Liver (tissue), 9 donors: ENCODE measurements around the gene ABRACL. TPM values are rescaled to one million over a fixed set of nuclear protein-coding genes. Genes with fewer than 3 reads are reported as not detected.

Source experiments
- DNase-seq: peaks from one replicate; pipeline ENCODE4 v3.0.0-alpha.2; 2017; ENCODE audit warnings: low spot score
- H3K27ac ChIP-seq, 2 donors: one replicate each; pipeline ENCODE4 v1.7.0; 2013; ENCODE audit warnings: inconsistent platforms in 2 of 2, low read length in 2 of 2, control low read depth in 1 of 2, low read depth in 1 of 2, mild to moderate bottlenecking in 1 of 2
- H3K27me3 ChIP-seq, 4 donors: one replicate each; pipeline versions ENCODE4 v1.6.1 to v1.7.0; 2013; ENCODE audit warnings: low read length in 3 of 4, inconsistent platforms in 1 of 4, mild to moderate bottlenecking in 1 of 4, moderate library complexity in 1 of 4; ENCODE audit not compliant: control insufficient read depth in 4 of 4, insufficient read depth in 4 of 4
- H3K36me3 ChIP-seq, 4 donors: one replicate each; pipeline versions ENCODE4 v1.6.1 to v1.7.0; 2013; ENCODE audit warnings: low read length in 3 of 4, mild to moderate bottlenecking in 3 of 4, low read depth in 1 of 4, moderate library complexity in 1 of 4; ENCODE audit not compliant: control insufficient read depth in 4 of 4, insufficient read depth in 3 of 4
- H3K4me1 ChIP-seq, 4 donors: one replicate each; pipeline versions ENCODE4 v1.6.1 to v1.7.0; 2013; ENCODE audit warnings: low read length in 3 of 4, mild to moderate bottlenecking in 3 of 4, moderate library complexity in 1 of 4; ENCODE audit not compliant: control insufficient read depth in 4 of 4, insufficient read depth in 4 of 4
- H3K4me3 ChIP-seq, 3 donors: one replicate each; pipeline versions ENCODE4 v1.6.1 to v1.7.0; 2013; ENCODE audit warnings: low read length in 3 of 3, control low read depth in 1 of 3, low read depth in 1 of 3, mild to moderate bottlenecking in 1 of 3
- H3K9ac ChIP-seq, 2 donors: one replicate each; pipeline ENCODE4 v1.7.0; 2013; ENCODE audit warnings: low read length in 2 of 2, mild to moderate bottlenecking in 2 of 2, moderate library complexity in 2 of 2, control low read depth in 1 of 2, low read depth in 1 of 2
- H3K9me3 ChIP-seq, 4 donors: one replicate each; pipeline versions ENCODE4 v1.6.1 to v1.7.0; 2013; ENCODE audit warnings: low read length in 3 of 4; ENCODE audit not compliant: control insufficient read depth in 4 of 4
- CTCF ChIP-seq: fragments of 150-350 bp; IDR thresholded peaks from 2 replicates; pipeline ENCODE4 v1.5.1; 2017; ENCODE audit warnings: improper control_type of control experiment, low read depth, low read length; ENCODE audit not compliant: missing input control
- EGR1 ChIP-seq, 2 donors: IDR thresholded peaks; 2 replicates each; pipeline ENCODE4 v1.6.1; 2016 to 2018; ENCODE audit warnings: antibody characterized with exemption in 2 of 2, low read depth in 2 of 2
- FOXA2 ChIP-seq: IDR thresholded peaks from 2 replicates; pipeline ENCODE4 v1.6.1; 2016; ENCODE audit warnings: antibody characterized with exemption
- GABPA ChIP-seq, 2 donors: IDR thresholded peaks in 1 of 2; conservative IDR thresholded peaks in 1 of 2; 2 replicates each; pipeline ENCODE4 v1.6.1; 2016; ENCODE audit warnings: antibody characterized with exemption in 2 of 2, mild to moderate bottlenecking in 1 of 2, moderate library complexity in 1 of 2
- HNF4G ChIP-seq: IDR thresholded peaks from 2 replicates; pipeline ENCODE4 v1.6.1; 2016; ENCODE audit warnings: antibody characterized with exemption
- RAD21 ChIP-seq, 2 donors: IDR thresholded peaks; 2 replicates each; pipeline ENCODE4 v1.6.1; 2016; ENCODE audit warnings: antibody characterized with exemption in 2 of 2, mild to moderate bottlenecking in 2 of 2
- REST ChIP-seq: IDR thresholded peaks from 2 replicates; pipeline ENCODE4 v1.6.1; 2016; ENCODE audit warnings: antibody characterized with exemption, mild to moderate bottlenecking
- SP1 ChIP-seq: IDR thresholded peaks from 2 replicates; pipeline ENCODE4 v1.6.1; 2018; ENCODE audit warnings: antibody characterized with exemption, mild to moderate bottlenecking
- TAF1 ChIP-seq: conservative IDR thresholded peaks from 2 replicates; pipeline ENCODE4 v1.6.1; 2016; ENCODE audit warnings: antibody characterized with exemption, mild to moderate bottlenecking
- YY1 ChIP-seq: IDR thresholded peaks from 2 replicates; pipeline ENCODE4 v1.6.1; 2016; ENCODE audit warnings: antibody characterized with exemption, mild to moderate bottlenecking
- ZBTB33 ChIP-seq: IDR thresholded peaks from 2 replicates; pipeline ENCODE4 v1.6.1; 2016; ENCODE audit warnings: antibody characterized with exemption
- WGBS: extraction: QIAGEN DNeasy Blood & Tissue Kit; methylation state at CpG from one replicate; pipeline ENCODE4 v1.1.7; 2013; 5-methylcytosine and 5-hydroxymethylcytosine counted together
- polyA plus RNA-seq, 2 donors: library from polyadenylated mRNA; stranded (reverse) in 1 of 2; unstranded in 1 of 2; fragments of 200-250 nt in 1 of 2; fragments of >200 nt in 1 of 2; fragmentation: Nextera tagmentation in 1 of 2; extraction: Ambion mirVana in 1 of 2; gene quantifications; one replicate each; pipeline versions ENCODE4 v1.2.1 to v1.2.3, GENCODE V29; 2013 to 2015
- total RNA-seq, 2 donors: library from RNA; depleted of rRNA; stranded (reverse); fragments of >200 nt; gene quantifications; one replicate each; pipeline ENCODE4 v1.2.3, GENCODE V29; 2014
- TF ChIP-seq, protein P1 (sequence below): IDR thresholded peaks from 2 replicates; pipeline ENCODE4 v1.6.1; 2016; ENCODE audit warnings: antibody characterized with exemption
- donor health status: healthy.
- donor health status: healthy.
- donor health status: healthy.
- donor health status: healthy.
- donor health status: healthy.

ABRACL gene
- total and polyA plus RNA-seq, 4 donors: 14.2 to 66.3 (median 26.8) TPM

- no peaks in the 10 kb centered on the region for H3K9me3 ChIP-seq
- DNase-seq: peak; percentile 38
- H3K9ac ChIP-seq: peak overlapping the region; percentile 74 to 83
- H3K27ac ChIP-seq: peak overlapping the region; percentile 68 to 87
- H3K36me3 ChIP-seq: no peaks in the 10 kb centered on the region
- TF ChIP-seq SP1 (no peak), HNF4G (no peak)
- TF ChIP-seq, protein P1, sequence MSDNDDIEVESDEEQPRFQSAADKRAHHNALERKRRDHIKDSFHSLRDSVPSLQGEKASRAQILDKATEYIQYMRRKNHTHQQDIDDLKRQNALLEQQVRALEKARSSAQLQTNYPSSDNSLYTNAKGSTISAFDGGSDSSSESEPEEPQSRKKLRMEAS: no peak
- peak overlapping the region; percentile 76 to 98 (median 85) for H3K4me3 ChIP-seq
- under 1% methylated on average over 35 of the region's 35 CpGs for WGBS
- no peaks in the 10 kb centered on the region for H3K27me3 ChIP-seq
- peaks cover 2 to 51% (median 43%) of the 10 kb centered on the region in 4 donors for H3K4me1 ChIP-seq
Observed at GRCh38 chr6:138987080-138987642, 41.4 kb upstream of the ABRACL start.

GRCh38 chr6:138987643-138988468, 40.7 kb upstream of the ABRACL start, which contains the start of gene REPS1:
Gene REPS1, minus strand, starts transcription at chr6:138988253. Its CDS starts 571 bp downstream, at chr6:138987682.
- Histone ChIP-seq H3K9ac (peak within 1 kb of the TSS; percentile 83 to 84), H3K36me3 (no peaks in the 10 kb centered on the region), H3K9me3 (no peaks in the 10 kb centered on the region), H3K4me3 (peak within 1 kb of the TSS; percentile 76 to 98 (median 85)), H3K27me3 (no peaks in the 10 kb centered on the region), H3K27ac (peak within 1 kb of the TSS; percentile 87 to 91), H3K4me1 (peaks cover 7 to 56% (median 47%) of the 10 kb centered on the region in 4 donors)
- DNase-seq: peak; percentile 88
- WGBS: under 1% methylated on average over 105 of the region's 105 CpGs
- TF ChIP-seq CTCF (peak; percentile 89), YY1 (peak; percentile 77), TAF1 (peak; percentile 81), REST (peak; percentile 76), EGR1 (IDR thresholded peaks at IDR 0.05; ENCODE audit: low read depth in 2 of 2) (no peak), HNF4G (no peak), GABPA (IDR thresholded peaks at IDR 0.05 in 1 of 2, conservative IDR thresholded peaks at IDR 0.05 in 1 of 2) (peak in 1 of 2 donors; percentile 49), ZBTB33 (peak; percentile 76), RAD21 (IDR thresholded peaks at IDR 0.05) (peak; percentile 82 to 89), FOXA2 (no peak)
